HepG2 (cell line): ENCODE measurements around the gene JMJD1C. TPM values are rescaled to one million over a fixed set of nuclear protein-coding genes. Genes with fewer than 3 reads are reported as not detected.

Experiments
- ATAC-seq: fragments of 200-7000 bp; cut with Tn5 transposase; 3 replicates; pipeline ENCODE4 v1.9.1; 2020; ENCODE audit warnings: mild to moderate bottlenecking, moderate library complexity
- BruUV-seq: library from RNA; stranded (reverse); fragments of 400-500 nt; replicated peaks from 2 replicates; lab custom pipeline; 2021; lab: Mats Ljungman, UMichigan
- CTCF ChIA-PET: fragments of 300-600 bp; formaldehyde crosslinking; extraction: SDS; loops from one replicate; lab custom pipeline; 2021; ENCODE audit warnings: low total read pairs, inconsistent platforms, low intra/inter-chr PET ratio; lab: Yijun Ruan, JAX
- POLR2A ChIA-PET: fragments of 350-600 bp; sonication (Branson Sonifier 250); formaldehyde crosslinking; loops from one replicate; lab custom pipeline; 2020; ENCODE audit warnings: antibody characterized with exemption, inconsistent platforms; lab: Yijun Ruan, JAX
- DNase-seq: peaks from one replicate; pipeline ENCODE4 v3.0.0-alpha.2; 2015; ENCODE audit warnings: low spot score
- FAIRE-seq: peaks from 3 replicates; lab custom pipeline; 2011; peaks lifted over from hg19 to GRCh38; lab: Jason Lieb, UNC
- H2AFZ ChIP-seq: one replicate; pipeline ENCODE4 v1.6.1; 2011; ENCODE audit warnings: low read length, inconsistent platforms
- H3K27ac ChIP-seq: fragments of 300-600 bp; 3 replicates; pipeline ENCODE4 v1.8.0; 2011; ENCODE audit warnings: mixed run types, mild to moderate bottlenecking, mixed read lengths, low read length, inconsistent platforms; ENCODE audit not compliant: insufficient read depth; ENCODE audit errors: extremely low read length
- H3K27me3 ChIP-seq, 2 experiments: fragments of 200-600 bp in 1 of 2; 2 replicates in 1 of 2; 3 replicates in 1 of 2; pipeline versions ENCODE4 v1.6.0 to v1.8.0; 2011; ENCODE audit warnings: low read length in 2 of 2, mild to moderate bottlenecking in 2 of 2, moderate library complexity in 2 of 2, inconsistent platforms in 1 of 2; ENCODE audit not compliant: insufficient read depth in 2 of 2, control insufficient read depth in 1 of 2
- H3K36me3 ChIP-seq, 2 experiments: fragments of 200-600 bp in 1 of 2; replicated peaks in 1 of 2; 2 replicates in 1 of 2; 3 replicates in 1 of 2; pipeline versions ENCODE4 v1.5.1 to v1.8.0; 2011; ENCODE audit warnings: low read length in 2 of 2, inconsistent platforms in 1 of 2; ENCODE audit not compliant: insufficient read depth in 2 of 2, control insufficient read depth in 1 of 2
- H3K4me1 ChIP-seq: 2 replicates; pipeline ENCODE4 v1.5.1; 2012; ENCODE audit warnings: low read length, inconsistent platforms; ENCODE audit not compliant: insufficient read depth
- H3K4me2 ChIP-seq: 2 replicates; pipeline ENCODE4 v1.6.0; 2011; ENCODE audit warnings: low read depth, low read length, inconsistent platforms
- H3K4me3 ChIP-seq, 3 experiments: fragments of 200-600 bp in 1 of 3; sonication (generic), shearing (Covaris generic) in 1 of 3; replicated peaks in 1 of 3; 2 replicates each; pipeline ENCODE4 v1.5.1; 2011 to 2016; ENCODE audit warnings: low read length in 3 of 3, inconsistent platforms in 2 of 3, low read depth in 2 of 3, mild to moderate bottlenecking in 2 of 3, control low read depth in 1 of 3, mixed read lengths in 1 of 3; ENCODE audit not compliant: insufficient read depth in 1 of 3
- H3K79me2 ChIP-seq: one replicate; pipeline ENCODE4 v1.6.1; 2011; ENCODE audit warnings: low read length, inconsistent platforms; ENCODE audit not compliant: insufficient read depth
- H3K9ac ChIP-seq: 2 replicates; pipeline ENCODE4 v1.6.0; 2011; ENCODE audit warnings: mild to moderate bottlenecking, low read depth, low read length, inconsistent platforms; ENCODE audit not compliant: insufficient read depth
- H3K9me3 ChIP-seq: 2 replicates; pipeline ENCODE4 v1.5.1; 2012; ENCODE audit warnings: mild to moderate bottlenecking, low read length
- H4K20me1 ChIP-seq: 2 replicates; pipeline ENCODE4 v1.6.0; 2011; ENCODE audit warnings: inconsistent platforms, mild to moderate bottlenecking, low read length, moderate library complexity; ENCODE audit not compliant: insufficient read depth
- HES4 ChIP-seq: sonication (generic); formaldehyde crosslinking; IDR thresholded peaks from 2 replicates; pipeline ENCODE4 v1.9.0; 2021; ENCODE audit warnings: mild to moderate bottlenecking, missing genetic modification reagents, borderline replicate concordance
- KDM4B ChIP-seq: sonication (generic); formaldehyde crosslinking; IDR thresholded peaks from 2 replicates; pipeline ENCODE4 v1.4.0; 2020; ENCODE audit warnings: missing genetic modification reagents
- NCOA5 ChIP-seq: sonication (generic); formaldehyde crosslinking; IDR thresholded peaks from 2 replicates; pipeline ENCODE4 v1.4.0; 2020; ENCODE audit warnings: missing genetic modification reagents
- NFYC ChIP-seq: IDR thresholded peaks from 2 replicates; pipeline ENCODE4 v1.6.1; 2016; ENCODE audit warnings: missing genetic modification reagents, missing compliant biosample characterization
- NR2F6 ChIP-seq, 2 experiments: IDR thresholded peaks; 2 replicates each; pipeline ENCODE4 v1.6.1; 2016; ENCODE audit warnings: antibody characterized with exemption in 1 of 2, mild to moderate bottlenecking in 1 of 2
- PHF20 ChIP-seq: sonication (generic); formaldehyde crosslinking; IDR thresholded peaks from 2 replicates; pipeline ENCODE4 v1.5.0; 2020; ENCODE audit warnings: mild to moderate bottlenecking, missing genetic modification reagents
- RAD51 ChIP-seq: fragments of 450-650 bp; IDR thresholded peaks from 2 replicates; pipeline ENCODE4 v1.6.1; 2016; ENCODE audit warnings: borderline replicate concordance
- SPEN ChIP-seq: sonication (generic); formaldehyde crosslinking; IDR thresholded peaks from 2 replicates; pipeline ENCODE4 v1.5.1; 2020; ENCODE audit warnings: low read depth, mild to moderate bottlenecking, missing genetic modification reagents
- ZBTB3 ChIP-seq: sonication (generic); formaldehyde crosslinking; IDR thresholded peaks from 2 replicates; pipeline ENCODE4 v1.4.0; 2020; ENCODE audit warnings: low read depth, mild to moderate bottlenecking, moderate library complexity, missing genetic modification reagents, borderline replicate concordance
- ZFYVE20 ChIP-seq: sonication (generic); formaldehyde crosslinking; IDR thresholded peaks from 2 replicates; pipeline ENCODE4 v1.8.0; 2023; ENCODE audit warnings: low read depth, mild to moderate bottlenecking, moderate library complexity, missing genetic modification reagents, borderline replicate concordance
- ZNF33A ChIP-seq: sonication (generic); formaldehyde crosslinking; IDR thresholded peaks from 2 replicates; pipeline ENCODE4 v1.5.1; 2020; ENCODE audit warnings: missing genetic modification reagents, mild to moderate bottlenecking, moderate library complexity, borderline replicate concordance
- ZNF563 ChIP-seq: sonication (generic); formaldehyde crosslinking; IDR thresholded peaks from 2 replicates; pipeline ENCODE4 v1.8.0; 2022; ENCODE audit warnings: mild to moderate bottlenecking, moderate library complexity, missing genetic modification reagents
- WGBS: methylation state at CpG from one replicate; pipeline ENCODE4 v1.1.6; 2017; ENCODE audit warnings: low lambda C conversion rate; 5-methylcytosine and 5-hydroxymethylcytosine counted together
- in situ Hi-C: cut with HindIII; loops from 2 replicates; pipeline ENCODE4 v1.10.0; 2017; ENCODE audit warnings: low pct_unique_long_range_greater_than_20kb; ENCODE audit not compliant: extremely low pct_ligation_motif_present
- intact Hi-C: fragments of 100-400 bp; cut with micrococcal nuclease; formaldehyde crosslinking; loops from one replicate; pipeline ENCODE4 v1.10.0; 2022; ENCODE audit not compliant: unreplicated experiment
- polyA plus RNA-seq, 8 experiments: library from polyadenylated mRNA; depleted of rRNA in 3 of 8; stranded (reverse) in 7 of 8; unstranded in 1 of 8; fragments of >200 nt; fragmentation: Illumina TruSeq in 4 of 8; extraction: Trizol in 4 of 8; gene quantifications; 2 replicates each; pipeline versions ENCODE4 v1.2.1 to v1.2.3, GENCODE V29; 2011 to 2016; ENCODE audit warnings: low read depth in 4 of 8, missing spikeins in 1 of 8, mixed read lengths in 1 of 8; ENCODE audit not compliant: insufficient read depth in 1 of 8
- total RNA-seq, 5 experiments: library from RNA; depleted of rRNA; stranded (reverse); fragments of >200 nt; fragmentation: Illumina TruSeq; extraction: Trizol; gene quantifications; 2 replicates each; pipeline ENCODE4 v1.2.3, GENCODE V29; 2016; ENCODE audit warnings: low read depth in 1 of 5
- TF ChIP-seq, protein P1 (sequence below): sonication (generic); formaldehyde crosslinking; IDR thresholded peaks from 2 replicates; pipeline ENCODE4 v1.8.0; 2022; ENCODE audit warnings: mild to moderate bottlenecking, missing genetic modification reagents; ENCODE audit not compliant: insufficient replicate concordance
- TF ChIP-seq, protein P2 (sequence below): sonication (generic); formaldehyde crosslinking; IDR thresholded peaks from 2 replicates; pipeline ENCODE4 v1.8.1; 2023; ENCODE audit warnings: mild to moderate bottlenecking, missing genetic modification reagents

Gene JMJD1C
- total and polyA plus RNA-seq, 2 of the 13 experiments (the other 11 are each of a cell fraction or from before 2014, with no cell fraction given): 42.3 to 42.7 TPM

DNA sequence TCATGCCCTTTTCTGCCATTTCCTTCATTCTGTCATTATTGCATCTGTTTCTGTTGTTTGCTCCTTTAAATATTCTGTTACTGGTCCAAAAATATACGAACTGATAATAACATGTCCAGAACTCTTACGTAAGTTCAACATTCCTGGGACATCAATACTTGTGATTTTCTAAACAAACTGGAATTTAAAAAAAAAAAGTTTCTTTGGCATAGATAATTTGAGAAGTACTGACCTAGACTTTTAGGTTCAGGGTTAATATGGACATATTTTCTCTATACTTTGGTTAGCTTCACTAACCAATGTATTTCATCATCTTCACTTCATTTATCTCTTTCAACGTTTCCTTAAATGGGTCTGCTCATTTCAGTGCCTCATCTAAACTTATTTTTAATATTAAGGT is 147.3 kb downstream of the JMJD1C start:
- H3K9ac ChIP-seq: no peak overlapping the region
- no peak for DNase-seq
- no peak for FAIRE-seq
- H3K4me3 ChIP-seq: no peak overlapping the region
- ChIA-PET CTCF (no interaction called here), POLR2A (no interaction called here)
- peaks cover 20% of the 10 kb centered on the region for H3K4me1 ChIP-seq
- H3K9me3 ChIP-seq: no peaks in the 10 kb centered on the region
- no peak overlapping the region for H3K4me2 ChIP-seq
- no peaks in the 10 kb centered on the region for H3K27me3 ChIP-seq
- in situ Hi-C loops: no loop called here
- no peak overlapping the region for H2AFZ ChIP-seq
- H4K20me1 ChIP-seq: no peaks in the 10 kb centered on the region
- TF ChIP-seq RAD51 (no peak), SPEN (CRISPR knock-in tag) (no peak), ZFYVE20 (CRISPR knock-in tag) (no peak), HES4 (CRISPR knock-in tag) (no peak), NCOA5 (CRISPR knock-in tag) (no peak), NR2F6 (IDR thresholded peaks at IDR 0.05) (no peak), NR2F6 (CRISPR knock-in tag; IDR thresholded peaks at IDR 0.05) (no peak), ZNF563 (no peak), KDM4B (CRISPR knock-in tag) (no peak), PHF20 (CRISPR knock-in tag) (no peak), NFYC (no peak), ZNF33A (CRISPR knock-in tag) (no peak), ZBTB3 (CRISPR knock-in tag) (no peak)
- TF ChIP-seq, protein P1, sequence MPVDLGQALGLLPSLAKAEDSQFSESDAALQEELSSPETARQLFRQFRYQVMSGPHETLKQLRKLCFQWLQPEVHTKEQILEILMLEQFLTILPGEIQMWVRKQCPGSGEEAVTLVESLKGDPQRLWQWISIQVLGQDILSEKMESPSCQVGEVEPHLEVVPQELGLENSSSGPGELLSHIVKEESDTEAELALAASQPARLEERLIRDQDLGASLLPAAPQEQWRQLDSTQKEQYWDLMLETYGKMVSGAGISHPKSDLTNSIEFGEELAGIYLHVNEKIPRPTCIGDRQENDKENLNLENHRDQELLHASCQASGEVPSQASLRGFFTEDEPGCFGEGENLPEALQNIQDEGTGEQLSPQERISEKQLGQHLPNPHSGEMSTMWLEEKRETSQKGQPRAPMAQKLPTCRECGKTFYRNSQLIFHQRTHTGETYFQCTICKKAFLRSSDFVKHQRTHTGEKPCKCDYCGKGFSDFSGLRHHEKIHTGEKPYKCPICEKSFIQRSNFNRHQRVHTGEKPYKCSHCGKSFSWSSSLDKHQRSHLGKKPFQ: no peak
- TF ChIP-seq, protein P2, sequence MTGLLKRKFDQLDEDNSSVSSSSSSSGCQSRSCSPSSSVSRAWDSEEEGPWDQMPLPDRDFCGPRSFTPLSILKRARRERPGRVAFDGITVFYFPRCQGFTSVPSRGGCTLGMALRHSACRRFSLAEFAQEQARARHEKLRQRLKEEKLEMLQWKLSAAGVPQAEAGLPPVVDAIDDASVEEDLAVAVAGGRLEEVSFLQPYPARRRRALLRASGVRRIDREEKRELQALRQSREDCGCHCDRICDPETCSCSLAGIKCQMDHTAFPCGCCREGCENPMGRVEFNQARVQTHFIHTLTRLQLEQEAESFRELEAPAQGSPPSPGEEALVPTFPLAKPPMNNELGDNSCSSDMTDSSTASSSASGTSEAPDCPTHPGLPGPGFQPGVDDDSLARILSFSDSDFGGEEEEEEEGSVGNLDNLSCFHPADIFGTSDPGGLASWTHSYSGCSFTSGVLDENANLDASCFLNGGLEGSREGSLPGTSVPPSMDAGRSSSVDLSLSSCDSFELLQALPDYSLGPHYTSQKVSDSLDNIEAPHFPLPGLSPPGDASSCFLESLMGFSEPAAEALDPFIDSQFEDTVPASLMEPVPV (CRISPR knock-in tag): no peak
- TF ChIP-seq, all 625 proteins: peak for 0
- Histone ChIP-seq H3K36me3 (peaks cover 0 to 2% of the 10 kb centered on the region in 2 experiments; a peak in 1 of 5 replicates), H3K27ac (no peak overlapping the region), H3K79me2 (no peaks in the 10 kb centered on the region)
- WGBS: 91% methylated on average over 3 of the region's 3 CpGs
- ATAC-seq: no peak
- BruUV-seq: no TSS peak
- intact Hi-C loops: no loop called here
